ENCODE measurements around the gene IQGAP2.

Gene IQGAP2

DNA sequence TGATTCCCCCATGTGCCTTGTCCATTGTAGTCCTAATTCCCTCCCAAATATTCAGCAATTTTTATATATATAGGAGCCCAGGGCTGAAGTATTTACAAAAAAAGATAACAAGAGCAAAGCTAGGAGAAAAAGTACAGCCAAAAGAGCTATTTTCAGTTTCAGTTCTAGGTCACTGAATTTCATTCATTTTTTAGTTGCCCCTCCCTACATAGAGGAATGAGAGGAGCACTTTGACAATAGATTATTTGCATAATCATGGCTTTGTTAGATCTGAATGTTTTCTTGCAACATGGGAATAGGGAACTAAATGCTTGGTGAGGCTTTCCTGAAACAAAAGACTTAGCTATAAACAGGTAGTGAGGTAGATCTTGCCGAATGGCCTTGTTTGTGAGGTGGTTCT is 235.4 kb downstream of the IQGAP2 start:
- no peaks in the 10 kb centered on the region for H3K9me3 ChIP-seq (ENCODE audit: low read length)
- no peak overlapping the region for H3K4me3 ChIP-seq (ENCODE audit: low read length)
- peaks cover 2% of the 10 kb centered on the region for H3K36me3 ChIP-seq (ENCODE audit: insufficient read depth, low read length)
- H3K4me1 ChIP-seq (ENCODE audit: insufficient read depth, low read length): peaks cover 3% of the 10 kb centered on the region
- H2AFZ ChIP-seq (ENCODE audit: low read depth, low read length): no peak overlapping the region
- H3K27me3 ChIP-seq (ENCODE audit: insufficient read depth, low read length): no peaks in the 10 kb centered on the region

DNA sequence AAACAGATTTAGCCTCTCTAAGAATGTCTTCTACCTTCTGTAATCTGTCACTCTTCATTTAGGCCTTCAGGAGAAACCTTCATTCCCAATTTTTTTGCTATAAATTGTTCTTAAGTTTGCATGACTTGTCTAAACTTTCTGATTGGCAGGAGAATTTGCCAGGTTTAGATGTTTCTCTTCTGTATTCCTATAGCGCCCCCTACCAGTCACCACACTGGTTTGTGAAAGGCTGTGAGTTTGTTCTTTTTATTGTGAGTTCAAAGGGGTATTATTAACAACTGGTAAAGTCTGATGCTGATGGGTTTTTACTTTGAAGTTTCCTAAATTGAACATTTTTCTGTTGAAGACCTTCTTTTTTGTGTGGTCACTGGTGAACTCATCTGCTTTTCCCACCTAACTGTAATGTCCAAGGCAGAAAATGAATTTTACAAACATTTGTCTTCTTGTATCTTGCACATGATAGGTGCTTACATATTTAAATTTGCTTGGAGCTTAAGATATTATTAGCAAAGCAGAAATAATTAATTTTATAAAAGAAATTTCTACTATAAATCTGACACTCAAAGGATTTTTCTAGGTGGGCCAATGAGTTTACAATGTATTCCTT is 238.5 kb downstream of the IQGAP2 start:
- no peak overlapping the region for H2AFZ ChIP-seq (ENCODE audit: low read depth, low read length)
- no peaks in the 10 kb centered on the region for H3K27me3 ChIP-seq (ENCODE audit: insufficient read depth, low read length)
- no peak overlapping the region for H3K4me3 ChIP-seq (ENCODE audit: low read length)
- peaks cover 3% of the 10 kb centered on the region for H3K4me1 ChIP-seq (ENCODE audit: insufficient read depth, low read length)
- H3K9me3 ChIP-seq (ENCODE audit: low read length): no peaks in the 10 kb centered on the region
- peaks cover 4% of the 10 kb centered on the region for H3K36me3 ChIP-seq (ENCODE audit: insufficient read depth, low read length)

- H3K9me3 ChIP-seq (ENCODE audit: low read length): no peaks in the 10 kb centered on the region
- H2AFZ ChIP-seq (ENCODE audit: low read depth, low read length): no peak overlapping the region
- peaks cover 3% of the 10 kb centered on the region for H3K4me1 ChIP-seq (ENCODE audit: insufficient read depth, low read length)
- H3K4me3 ChIP-seq (ENCODE audit: low read length): no peak overlapping the region
- H3K27me3 ChIP-seq (ENCODE audit: insufficient read depth, low read length): no peaks in the 10 kb centered on the region
- H3K36me3 ChIP-seq (ENCODE audit: insufficient read depth, low read length): peaks cover 4% of the 10 kb centered on the region
Observed at GRCh38 chr5:76642390-76643040, 239.4 kb downstream of the IQGAP2 start.

DNA sequence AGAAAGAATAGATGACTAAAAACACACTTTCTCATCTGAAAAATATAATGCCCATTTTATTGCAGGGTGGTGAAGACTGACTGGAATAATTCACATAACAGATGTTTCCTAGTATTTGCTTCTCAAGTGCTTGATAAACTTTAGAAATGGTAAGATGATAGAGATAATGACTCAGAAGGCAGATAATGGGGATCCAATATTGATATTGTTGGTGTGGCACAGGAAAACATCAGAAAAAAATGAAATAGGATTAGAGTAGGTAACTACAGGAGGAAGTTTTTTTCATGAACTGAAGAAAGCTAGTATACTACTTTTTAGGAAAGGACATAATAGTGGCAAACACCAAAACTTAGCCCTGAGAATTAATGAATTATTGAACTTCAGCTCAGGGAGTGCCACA is 240.3 kb downstream of the IQGAP2 start:
- Histone ChIP-seq H3K4me3 (ENCODE audit: low read length) (no peak overlapping the region), H3K27me3 (ENCODE audit: insufficient read depth, low read length) (no peaks in the 10 kb centered on the region), H3K4me1 (ENCODE audit: insufficient read depth, low read length) (peaks cover 3% of the 10 kb centered on the region), H3K9me3 (ENCODE audit: low read length) (peaks cover 5% of the 10 kb centered on the region), H3K36me3 (ENCODE audit: insufficient read depth, low read length) (peaks cover 4% of the 10 kb centered on the region), H2AFZ (ENCODE audit: low read depth, low read length) (no peak overlapping the region)

DNA sequence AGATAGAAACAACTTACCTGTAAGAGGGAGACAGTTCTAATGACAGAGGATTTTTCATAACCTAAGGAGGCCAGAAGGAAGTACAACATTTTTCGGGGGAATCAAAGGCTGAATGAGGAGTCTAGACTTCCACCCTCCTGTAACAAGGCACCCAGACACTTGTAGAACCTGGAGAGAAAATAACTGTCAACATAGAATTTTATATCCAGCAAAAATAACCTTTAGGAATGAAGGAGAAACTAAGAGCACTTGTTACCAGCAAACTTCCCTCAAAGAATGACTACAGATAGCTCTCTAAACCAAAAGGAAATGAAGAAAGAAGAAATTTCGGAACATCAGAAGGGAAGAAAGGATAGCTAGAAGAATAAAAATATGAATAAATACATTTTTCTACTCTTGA is 246.1 kb downstream of the IQGAP2 start:
- H3K36me3 ChIP-seq (ENCODE audit: insufficient read depth, low read length): peaks cover 3% of the 10 kb centered on the region

DNA sequence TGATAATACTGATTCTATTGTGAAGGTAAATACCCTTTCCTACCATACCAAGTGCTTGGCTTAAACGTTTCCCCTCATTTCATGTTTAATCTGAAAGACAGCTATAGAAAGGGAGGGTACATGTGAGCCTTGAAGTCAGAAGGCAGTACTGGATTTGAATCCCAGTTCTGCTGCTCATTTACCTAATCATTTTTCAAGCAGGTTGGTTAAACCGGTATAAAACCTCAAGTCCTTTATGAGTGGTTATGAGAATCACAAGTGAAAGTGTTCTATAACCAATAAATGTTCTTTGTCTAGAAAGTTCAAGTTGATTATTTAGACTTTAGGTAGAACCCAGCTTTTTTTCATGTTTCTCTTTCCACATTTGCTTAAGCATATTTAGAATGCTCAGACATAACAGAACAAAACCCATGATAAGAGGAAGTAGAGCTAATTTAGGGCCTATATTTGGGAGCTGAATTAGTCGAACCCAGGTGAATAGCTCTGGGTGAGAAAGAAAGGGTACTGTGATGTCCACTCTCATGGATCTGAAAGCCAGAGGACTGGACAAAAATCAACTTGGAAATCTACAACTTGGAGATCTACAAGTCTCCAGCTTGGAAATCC is 249.8 kb downstream of the IQGAP2 start:
- Histone ChIP-seq H3K27me3 (ENCODE audit: insufficient read depth, low read length) (no peaks in the 10 kb centered on the region), H3K36me3 (ENCODE audit: insufficient read depth, low read length) (peaks cover 4% of the 10 kb centered on the region), H3K9me3 (ENCODE audit: low read length) (peaks cover 14% of the 10 kb centered on the region), H3K4me3 (ENCODE audit: low read length) (no peak overlapping the region), H2AFZ (ENCODE audit: low read depth, low read length) (no peak overlapping the region), H3K4me1 (ENCODE audit: insufficient read depth, low read length) (no peaks in the 10 kb centered on the region)

More for the DNA sequence above, 246.1 kb downstream of the IQGAP2 start:
- H2AFZ ChIP-seq (ENCODE audit: low read depth, low read length): no peak overlapping the region
- no peak overlapping the region for H3K4me3 ChIP-seq (ENCODE audit: low read length)
- no peaks in the 10 kb centered on the region for H3K4me1 ChIP-seq (ENCODE audit: insufficient read depth, low read length)
- H3K27me3 ChIP-seq (ENCODE audit: insufficient read depth, low read length): no peaks in the 10 kb centered on the region
- H3K9me3 ChIP-seq (ENCODE audit: low read length): peaks cover 17% of the 10 kb centered on the region

DNA sequence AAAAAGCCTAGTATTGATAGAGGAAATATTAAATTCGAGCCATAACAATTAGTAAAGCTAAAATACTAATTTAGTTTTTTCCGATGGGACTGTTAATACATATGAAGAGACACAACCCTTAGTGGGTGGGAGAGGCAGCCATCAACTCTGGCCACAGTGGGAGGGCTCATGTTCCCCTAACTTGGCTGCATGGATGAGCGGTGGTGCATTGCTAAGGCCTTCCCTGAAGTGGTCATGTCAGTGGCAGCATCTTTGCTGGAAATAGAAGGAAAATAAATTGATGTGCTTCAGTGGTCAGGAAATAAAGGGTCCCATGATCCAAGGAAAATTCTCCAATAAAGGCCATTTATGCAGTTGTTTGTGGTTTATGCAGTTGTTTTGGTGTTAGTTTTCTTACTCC is 254.0 kb downstream of the IQGAP2 start:
- no peak overlapping the region for H3K4me3 ChIP-seq (ENCODE audit: low read length)
- no peaks in the 10 kb centered on the region for H3K4me1 ChIP-seq (ENCODE audit: insufficient read depth, low read length)
- no peak overlapping the region for H2AFZ ChIP-seq (ENCODE audit: low read depth, low read length)
- H3K36me3 ChIP-seq (ENCODE audit: insufficient read depth, low read length): peaks cover 18% of the 10 kb centered on the region
- no peaks in the 10 kb centered on the region for H3K9me3 ChIP-seq (ENCODE audit: low read length)
- no peaks in the 10 kb centered on the region for H3K27me3 ChIP-seq (ENCODE audit: insufficient read depth, low read length)

GRCh38 chr5:76657683-76658311 is 254.7 kb downstream of the IQGAP2 start:
- H3K27me3 ChIP-seq (ENCODE audit: insufficient read depth, low read length): no peaks in the 10 kb centered on the region
- no peaks in the 10 kb centered on the region for H3K4me1 ChIP-seq (ENCODE audit: insufficient read depth, low read length)
- H2AFZ ChIP-seq (ENCODE audit: low read depth, low read length): no peak overlapping the region
- no peak overlapping the region for H3K4me3 ChIP-seq (ENCODE audit: low read length)
- no peaks in the 10 kb centered on the region for H3K9me3 ChIP-seq (ENCODE audit: low read length)
- H3K36me3 ChIP-seq (ENCODE audit: insufficient read depth, low read length): peaks cover 19% of the 10 kb centered on the region

GRCh38 chr5:76660360-76660759 is 257.3 kb downstream of the IQGAP2 start:
- H3K27me3 ChIP-seq (ENCODE audit: insufficient read depth, low read length): no peaks in the 10 kb centered on the region
- no peak overlapping the region for H2AFZ ChIP-seq (ENCODE audit: low read depth, low read length)
- H3K9me3 ChIP-seq (ENCODE audit: low read length): no peaks in the 10 kb centered on the region
- H3K4me3 ChIP-seq (ENCODE audit: low read length): no peak overlapping the region
- H3K36me3 ChIP-seq (ENCODE audit: insufficient read depth, low read length): peaks cover 19% of the 10 kb centered on the region
- H3K4me1 ChIP-seq (ENCODE audit: insufficient read depth, low read length): no peaks in the 10 kb centered on the region

GRCh38 chr5:76662521-76662920 is 259.4 kb downstream of the IQGAP2 start:
- Histone ChIP-seq H3K9me3 (ENCODE audit: low read length) (no peaks in the 10 kb centered on the region), H2AFZ (ENCODE audit: low read depth, low read length) (no peak overlapping the region), H3K27me3 (ENCODE audit: insufficient read depth, low read length) (no peaks in the 10 kb centered on the region), H3K4me3 (ENCODE audit: low read length) (no peak overlapping the region), H3K4me1 (ENCODE audit: insufficient read depth, low read length) (no peaks in the 10 kb centered on the region), H3K36me3 (ENCODE audit: insufficient read depth, low read length) (peaks cover 19% of the 10 kb centered on the region)

DNA sequence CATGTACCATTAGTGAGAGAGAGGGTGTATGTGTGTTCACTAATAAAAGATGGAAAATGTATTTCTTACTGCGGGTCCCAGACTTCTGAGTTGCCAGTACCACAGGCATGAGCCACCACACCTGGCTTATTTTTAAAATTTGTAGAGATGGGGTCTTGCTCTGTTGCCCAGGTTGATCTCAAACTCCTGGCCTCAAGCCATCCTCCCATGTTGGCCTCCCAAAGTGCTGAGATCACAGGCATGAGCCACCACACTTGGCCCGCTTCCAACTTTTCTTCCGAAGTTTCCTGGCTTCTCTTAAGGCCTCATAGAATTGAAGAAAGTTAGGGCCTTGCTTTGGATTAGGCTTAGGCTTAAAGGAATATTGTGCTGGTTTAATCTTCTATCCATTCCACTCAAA is 260.5 kb downstream of the IQGAP2 start:
- Histone ChIP-seq H3K4me1 (ENCODE audit: insufficient read depth, low read length) (no peaks in the 10 kb centered on the region), H3K4me3 (ENCODE audit: low read length) (no peak overlapping the region), H3K9me3 (ENCODE audit: low read length) (no peaks in the 10 kb centered on the region), H3K27me3 (ENCODE audit: insufficient read depth, low read length) (no peaks in the 10 kb centered on the region), H2AFZ (ENCODE audit: low read depth, low read length) (no peak overlapping the region), H3K36me3 (ENCODE audit: insufficient read depth, low read length) (peaks cover 16% of the 10 kb centered on the region)

- Histone ChIP-seq H3K9me3 (ENCODE audit: low read length) (no peaks in the 10 kb centered on the region), H3K36me3 (ENCODE audit: insufficient read depth, low read length) (peaks cover 14% of the 10 kb centered on the region), H3K4me1 (ENCODE audit: insufficient read depth, low read length) (no peaks in the 10 kb centered on the region), H3K27me3 (ENCODE audit: insufficient read depth, low read length) (no peaks in the 10 kb centered on the region), H2AFZ (ENCODE audit: low read depth, low read length) (no peak overlapping the region), H3K4me3 (ENCODE audit: low read length) (no peak overlapping the region)
Observed at GRCh38 chr5:76664079-76664478, 261.0 kb downstream of the IQGAP2 start.

DNA sequence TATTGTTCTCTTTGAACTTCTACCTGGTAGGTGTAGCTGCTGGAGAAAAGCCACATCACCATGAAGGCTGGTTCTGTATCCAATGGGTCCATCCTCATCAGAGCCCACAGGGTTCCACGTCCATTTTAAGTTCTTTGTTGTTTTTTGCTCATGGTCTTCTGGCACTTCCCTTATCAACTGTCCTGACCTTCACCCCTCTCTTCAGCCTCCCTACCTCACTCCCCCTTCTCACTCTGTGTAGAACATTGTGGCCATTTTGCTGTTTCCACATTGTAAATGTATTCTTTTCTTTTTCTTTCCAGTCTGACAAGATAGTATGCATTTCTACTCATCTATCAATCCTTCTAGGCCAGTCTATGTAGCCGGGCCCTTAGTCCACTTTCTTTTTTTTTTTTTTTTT is 264.4 kb downstream of the IQGAP2 start:
- Histone ChIP-seq H2AFZ (ENCODE audit: low read depth, low read length) (no peak overlapping the region), H3K4me3 (ENCODE audit: low read length) (no peak overlapping the region), H3K4me1 (ENCODE audit: insufficient read depth, low read length) (no peaks in the 10 kb centered on the region), H3K27me3 (ENCODE audit: insufficient read depth, low read length) (no peaks in the 10 kb centered on the region), H3K9me3 (ENCODE audit: low read length) (no peaks in the 10 kb centered on the region), H3K36me3 (ENCODE audit: insufficient read depth, low read length) (peaks cover 9% of the 10 kb centered on the region)

All from neuron (in vitro differentiated cells).